GM19455 (cell line): ENCODE measurements around the gene SNAI1.
"Not testable (repeated sequence)": the region's sequence is repeated elsewhere in the genome, so short reads cannot be mapped to it uniquely, and the experiment has no call there.

Experiments used
- ATAC-seq: cut with Tn5 transposase; IDR thresholded peaks from one replicate; pipeline ENCODE4 v1.9.1; 2021; ENCODE audit not compliant: unreplicated experiment

The SNAI1 gene

GRCh38 chr20:50011597-50011996 is 28.8 kb downstream of the SNAI1 start:
- not testable (repeated sequence) for ATAC-seq

DNA sequence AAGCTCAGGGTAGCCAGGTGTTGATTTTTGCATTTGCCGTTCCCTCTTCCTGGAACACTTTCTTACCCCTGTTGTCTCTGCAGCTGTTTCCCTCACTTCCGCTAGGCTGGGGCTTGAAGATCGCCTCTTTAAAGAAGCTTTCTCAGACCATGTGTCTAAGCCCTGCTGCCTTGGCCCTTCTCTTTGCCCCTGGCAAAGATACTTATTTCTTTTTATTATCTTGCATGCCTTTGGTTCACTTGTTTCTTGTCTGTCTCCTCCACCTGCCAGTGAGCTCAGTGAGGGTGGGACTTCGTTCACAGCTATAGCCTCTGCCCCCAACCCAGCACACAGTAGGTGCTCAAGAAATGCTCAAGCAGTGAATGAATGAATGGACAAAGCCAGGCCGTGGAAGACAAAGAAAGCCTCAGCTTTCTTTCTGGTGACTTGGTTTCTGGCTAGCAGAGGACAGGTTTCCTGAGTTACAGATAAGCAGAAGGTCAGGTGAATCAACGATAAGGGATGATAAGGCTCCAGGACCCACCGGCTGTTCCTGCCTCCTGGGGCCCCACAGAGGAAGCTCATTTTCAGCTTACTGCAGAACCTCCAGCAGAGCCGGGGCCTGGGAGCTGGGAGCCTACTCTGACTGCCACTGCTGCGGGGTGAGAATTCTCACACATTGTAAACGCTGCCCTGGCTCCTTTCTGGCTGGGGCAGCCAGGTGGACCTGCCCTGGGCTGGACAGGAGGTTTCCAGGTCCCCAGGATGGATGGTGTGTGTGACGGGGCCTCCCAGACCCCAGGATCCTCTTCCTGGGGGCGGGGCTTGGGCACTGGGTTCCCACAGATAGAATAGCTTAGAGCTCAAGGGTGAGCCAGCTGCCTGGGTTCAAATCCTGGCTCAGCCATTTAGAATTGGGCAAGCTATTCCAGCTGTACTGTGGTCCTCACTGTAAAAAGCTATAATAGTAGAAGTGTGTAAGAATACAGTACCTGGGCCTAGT is 29.8 kb downstream of the SNAI1 start:
- ATAC-seq = no peak

DNA sequence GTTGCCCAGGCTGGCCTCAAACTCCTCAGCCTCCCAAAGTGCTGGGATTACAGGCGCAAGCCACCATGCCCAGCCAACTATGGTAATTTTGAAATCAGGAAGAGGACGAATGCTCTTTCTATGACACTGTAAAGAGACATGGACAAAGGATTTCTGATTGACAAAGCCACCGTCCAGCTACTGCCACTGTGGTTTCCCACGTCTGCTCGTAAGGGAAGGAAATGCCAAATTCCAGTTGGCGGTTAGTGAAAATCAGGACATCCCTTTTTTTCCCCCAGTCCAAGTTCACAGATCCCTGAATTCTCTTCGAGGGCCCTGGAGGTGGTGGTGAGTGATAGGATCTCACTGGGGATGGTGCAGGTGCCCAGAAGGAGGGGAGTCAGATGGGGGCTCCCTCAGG is 31.2 kb downstream of the SNAI1 start:
- no peak for ATAC-seq

DNA sequence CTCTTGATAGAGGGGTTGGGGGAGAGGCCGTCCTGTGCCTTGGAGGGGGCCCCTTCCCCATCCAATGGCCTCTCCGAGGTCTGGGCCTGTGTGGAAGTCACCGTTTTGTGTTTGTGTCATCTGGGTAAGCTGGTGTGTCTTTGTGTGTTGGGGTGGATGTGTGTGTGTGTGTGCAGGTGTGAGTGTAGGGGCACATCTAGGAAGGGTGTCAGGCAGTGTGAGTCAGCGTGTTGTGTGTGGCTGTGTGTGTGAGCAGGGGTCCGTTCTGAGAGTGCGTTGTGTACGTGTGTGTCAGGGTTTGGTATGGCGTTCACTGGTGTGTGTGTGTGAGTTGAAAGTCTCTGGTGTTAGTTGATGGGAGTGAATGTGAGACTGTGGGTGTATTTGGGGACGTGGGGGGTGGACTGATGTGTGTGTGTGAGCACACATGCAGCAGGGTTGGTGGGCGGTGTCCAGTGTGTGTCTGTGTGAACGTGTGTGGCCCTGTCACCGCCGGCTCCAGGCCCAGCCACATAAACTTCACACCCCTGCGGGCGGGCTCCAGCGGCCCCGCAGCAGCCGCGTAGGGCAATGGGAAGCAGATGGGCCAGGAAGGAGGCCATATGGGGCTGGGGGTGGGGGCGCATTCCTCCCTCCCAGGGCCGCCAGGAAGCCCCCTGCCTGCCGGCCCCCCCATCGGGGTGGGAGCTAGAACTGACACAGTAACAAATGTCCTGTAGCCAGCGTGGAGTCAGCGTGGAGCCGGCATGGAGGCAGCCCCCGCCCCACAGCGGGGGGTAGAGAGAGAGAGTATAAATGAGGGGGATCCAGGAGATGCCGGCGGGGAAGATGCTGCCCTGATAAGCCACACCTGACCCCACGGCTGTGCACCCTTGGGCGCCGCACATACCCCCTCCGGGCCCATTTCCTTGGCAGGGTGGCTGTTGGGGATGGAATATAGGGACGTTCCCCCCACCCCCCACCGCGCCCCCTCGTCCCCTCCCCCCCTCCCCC is 32.1 kb downstream of the SNAI1 start:
- no peak for ATAC-seq

- no peak for ATAC-seq
Observed at GRCh38 chr20:50015636-50015992, 32.8 kb downstream of the SNAI1 start.

DNA sequence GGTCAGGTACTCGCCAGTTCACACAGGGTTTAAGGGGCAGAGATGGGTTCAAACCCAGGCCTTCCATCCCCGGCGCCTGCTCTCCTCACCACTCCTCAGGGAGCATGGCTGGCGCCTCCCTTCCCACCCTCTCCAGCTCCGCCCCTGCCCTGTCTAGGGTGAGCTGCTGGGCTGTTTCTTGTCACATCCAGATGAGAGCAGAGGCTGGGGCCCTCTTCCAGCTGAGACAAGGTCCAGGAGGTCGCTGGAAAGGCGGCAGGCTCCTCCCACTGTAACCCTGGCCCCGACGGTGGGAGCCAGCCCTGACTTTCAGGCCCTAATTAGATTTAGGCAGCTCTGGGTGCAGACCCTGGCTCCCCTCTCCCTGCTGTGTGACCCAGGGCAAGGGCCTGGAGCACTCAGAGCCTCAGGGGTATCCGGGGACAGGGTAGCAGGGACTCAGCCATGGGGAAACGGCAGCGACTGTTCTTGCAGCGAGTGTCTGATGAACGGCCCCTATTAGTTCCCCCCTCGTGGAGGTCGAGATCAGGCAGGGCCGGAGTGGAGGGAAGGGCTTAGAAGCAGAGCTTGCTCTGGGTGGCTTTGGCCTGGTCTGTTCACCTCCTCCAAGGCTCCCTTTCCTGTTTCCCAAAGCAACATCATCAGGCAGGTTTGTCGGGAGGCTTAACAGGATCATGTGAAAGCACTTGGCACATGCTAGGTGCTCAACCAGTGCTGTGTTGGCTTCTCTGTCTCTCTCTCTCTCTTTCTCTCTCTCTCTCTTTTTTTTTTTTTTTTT is 33.4 kb downstream of the SNAI1 start:
- ATAC-seq = no peak

DNA sequence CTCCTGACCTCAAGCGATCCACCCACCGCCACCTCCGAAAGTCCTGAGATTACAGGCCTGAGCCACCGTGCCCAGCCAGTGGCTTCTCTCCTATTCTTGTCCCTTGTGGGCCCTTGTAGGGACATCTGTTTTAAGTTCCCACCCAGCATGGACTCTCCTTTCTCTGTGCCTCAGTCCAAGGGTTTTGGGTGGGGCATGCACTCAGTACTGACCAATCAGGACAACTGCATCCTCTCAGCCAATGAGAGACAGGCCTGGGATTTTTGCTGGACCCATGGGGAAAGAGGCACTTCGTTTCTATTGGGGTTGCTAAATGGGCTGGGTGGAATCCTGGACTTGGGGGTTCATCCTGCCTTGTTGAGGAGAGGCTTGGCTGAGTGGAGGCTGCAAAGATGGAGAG is 34.4 kb downstream of the SNAI1 start:
- no peak for ATAC-seq

DNA sequence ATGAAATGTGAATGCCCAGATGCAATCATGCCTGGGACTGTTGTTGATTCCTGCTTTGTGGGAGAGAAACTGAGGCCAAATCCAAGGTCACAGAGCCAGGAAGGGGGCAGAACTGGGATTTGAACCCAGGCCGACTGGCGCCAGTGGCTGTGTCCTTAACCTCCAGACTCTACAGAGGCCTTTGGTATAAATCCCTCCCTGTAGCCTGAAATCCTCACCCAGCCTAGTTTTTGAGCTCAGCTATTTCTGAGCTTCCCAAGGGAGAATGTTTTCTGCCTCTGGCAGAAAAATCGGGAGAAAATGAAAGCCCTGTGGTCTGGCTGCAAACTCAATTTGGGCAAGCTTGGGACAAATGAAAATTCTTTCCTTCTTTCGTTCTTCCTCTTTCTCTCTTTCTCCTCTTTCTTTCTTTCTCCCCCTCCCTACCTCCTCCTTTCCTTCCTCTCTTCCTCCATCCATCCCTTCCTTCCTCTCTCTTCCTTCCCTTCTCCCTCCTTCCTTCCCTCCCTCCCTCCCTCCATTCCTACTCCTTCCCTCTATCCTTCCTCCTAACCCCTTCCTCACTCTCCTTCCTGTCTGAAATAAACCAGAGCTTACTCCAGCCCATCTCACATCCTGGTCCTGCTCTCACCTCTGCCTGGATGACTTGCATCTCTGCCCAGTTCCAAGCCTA is 34.9 kb downstream of the SNAI1 start:
- ATAC-seq = no peak

- no peak for ATAC-seq
Observed at GRCh38 chr20:50019466-50020256, 36.9 kb downstream of the SNAI1 start.

- ATAC-seq = no peak
Observed at GRCh38 chr20:50020288-50020687, 37.5 kb downstream of the SNAI1 start.

DNA sequence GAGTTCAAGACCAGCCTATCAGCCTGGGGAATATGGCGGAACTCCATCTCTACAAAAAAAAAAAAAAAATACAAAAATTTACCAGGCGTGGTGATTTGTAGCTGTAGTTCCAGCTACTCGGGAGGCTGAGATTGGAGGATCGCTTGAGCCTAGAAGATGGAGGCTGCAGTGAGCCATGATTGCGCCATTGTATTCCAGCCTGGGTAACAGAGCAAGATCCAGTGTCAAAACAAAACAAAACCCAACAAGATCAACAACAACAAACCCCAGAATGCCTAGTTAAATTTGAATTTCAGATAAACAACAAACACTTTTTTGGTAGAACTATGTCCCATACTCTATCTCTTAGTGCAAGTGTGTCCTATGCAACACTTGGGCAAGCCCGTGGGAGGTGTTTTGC is 39.9 kb downstream of the SNAI1 start:
- ATAC-seq = no peak

DNA sequence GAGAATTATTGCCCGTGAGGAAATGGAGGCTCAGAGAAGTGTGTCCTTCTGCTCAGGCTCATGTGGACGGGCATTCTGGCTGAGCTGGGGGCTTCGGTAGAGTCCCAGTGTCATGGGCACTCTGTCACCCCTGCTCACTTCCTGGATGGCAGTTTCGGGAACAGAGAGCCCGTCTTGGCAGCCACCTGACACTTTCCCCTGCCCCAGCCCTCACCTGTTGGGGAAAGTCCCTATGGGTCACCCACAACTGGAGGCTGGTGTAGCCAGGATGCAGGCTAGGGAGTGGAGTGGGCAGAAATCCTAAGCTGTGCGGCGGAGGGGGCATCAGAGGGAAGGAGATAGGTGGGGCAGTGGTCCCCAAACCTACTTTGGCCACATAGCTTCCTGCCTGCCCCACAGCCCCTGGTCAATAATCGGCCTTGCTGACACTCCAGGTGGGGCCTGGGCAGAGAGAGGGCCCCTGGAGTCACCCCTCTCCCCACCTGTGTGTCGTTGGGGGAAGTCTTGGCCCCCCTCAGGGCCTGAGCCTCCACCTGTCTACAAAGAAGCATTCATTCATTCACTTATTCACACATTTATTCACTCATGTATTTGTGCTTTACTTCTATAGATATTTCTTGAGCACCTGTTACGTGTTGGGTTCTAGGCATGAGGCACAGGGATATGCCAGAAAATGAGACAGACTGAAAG is 40.5 kb downstream of the SNAI1 start:
- no peak for ATAC-seq

DNA sequence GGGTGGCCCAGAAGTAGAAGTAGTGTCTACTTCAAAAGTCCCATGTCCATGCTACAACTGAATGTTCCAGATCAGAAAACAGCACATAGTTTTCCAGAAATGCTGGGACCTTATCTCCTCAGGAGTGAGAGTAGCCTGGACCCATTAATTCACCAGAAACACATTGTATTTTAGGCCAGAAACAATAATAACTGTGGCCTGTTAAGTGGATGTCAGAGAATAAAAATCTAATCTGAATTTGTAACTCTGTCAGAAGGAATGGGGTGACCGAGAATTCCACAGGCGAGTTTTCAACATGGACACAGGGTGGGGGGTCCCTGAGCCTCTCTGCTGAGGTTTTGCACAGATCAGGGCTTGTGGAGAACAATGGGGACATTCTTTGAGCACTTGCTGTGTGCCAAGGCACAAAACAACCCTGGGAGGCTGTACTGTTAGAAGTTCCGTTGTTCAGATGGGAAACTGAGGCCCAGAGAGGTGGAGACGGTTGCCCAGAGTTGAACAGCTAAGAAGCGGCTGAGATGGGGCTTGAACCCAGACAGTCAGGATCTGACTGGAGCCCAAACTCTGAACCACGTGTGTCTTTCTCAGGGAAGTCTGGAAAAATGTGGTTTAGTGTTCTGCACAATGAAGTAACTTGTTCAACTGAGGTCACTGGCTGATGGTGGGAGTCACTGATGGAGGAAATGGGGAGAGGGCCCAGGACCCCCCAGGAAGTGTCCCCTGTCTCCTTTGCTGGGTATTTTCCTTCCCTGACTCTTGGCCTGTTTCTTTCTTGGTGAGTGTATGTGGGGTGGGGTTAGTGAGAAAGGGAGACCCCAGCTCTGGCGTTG is 44.2 kb downstream of the SNAI1 start:
- no peak for ATAC-seq

- no peak for ATAC-seq
Observed at GRCh38 chr20:50027611-50028105, 44.9 kb downstream of the SNAI1 start.

- no peak for ATAC-seq
Observed at GRCh38 chr20:50029083-50029696, 46.4 kb downstream of the SNAI1 start.

DNA sequence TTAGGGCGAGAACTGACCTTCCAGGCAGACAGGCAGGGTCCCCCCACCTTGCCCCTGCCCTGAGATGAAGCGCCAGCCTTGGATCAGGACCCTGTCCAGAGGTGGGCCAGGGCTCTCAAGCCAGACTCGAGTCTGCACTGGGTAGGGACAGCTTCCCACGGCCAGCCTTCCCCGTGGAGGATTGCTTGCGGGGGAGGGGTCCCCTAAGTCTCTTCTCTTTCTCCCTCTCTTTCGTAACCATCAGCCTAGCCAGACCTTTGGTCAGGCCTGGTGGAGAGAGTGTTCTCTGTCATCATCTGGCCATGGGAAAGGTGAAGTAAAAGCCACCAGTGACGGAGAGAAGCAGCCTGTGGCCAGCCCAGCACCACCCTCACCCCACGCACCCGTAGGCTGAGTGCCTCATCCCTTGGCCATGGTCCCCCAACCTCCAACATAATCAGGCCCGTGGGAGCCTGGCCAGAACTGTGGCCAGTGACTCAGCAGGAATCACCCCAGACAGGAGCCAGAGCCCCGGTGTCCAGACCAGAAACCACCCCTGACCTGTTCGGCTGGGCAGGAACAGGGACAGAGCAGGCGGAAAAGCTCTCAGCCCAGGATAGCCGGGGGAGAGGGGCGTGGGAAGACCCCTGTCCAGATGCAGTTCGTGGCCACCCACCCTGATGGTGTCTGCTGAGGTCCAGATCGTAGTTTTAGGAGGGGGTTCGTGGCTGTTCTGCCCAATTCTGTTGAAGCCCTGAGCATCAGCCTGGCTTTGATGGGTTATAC is 47.1 kb downstream of the SNAI1 start:
- ATAC-seq = no peak
